Keratinocyte (primary cell): ENCODE measurements around the gene ENG. TPM values are rescaled to one million over a fixed set of nuclear protein-coding genes. Genes with fewer than 3 reads are reported as not detected.
"Not testable (repeated sequence)": the region's sequence is repeated elsewhere in the genome, so short reads cannot be mapped to it uniquely, and the experiment has no call there.

Experiments
- DNase-seq: peaks from one replicate; pipeline ENCODE4 v3.0.0-alpha.2; 2011; ENCODE audit warnings: low read depth, missing footprints, low spot score
- FAIRE-seq: peaks from 2 replicates; lab custom pipeline; 2011; peaks lifted over from hg19 to GRCh38; lab: Jason Lieb, UNC
- H2AFZ ChIP-seq: 2 replicates; pipeline ENCODE4 v1.6.0; 2012; ENCODE audit warnings: low read length, control low read depth, inconsistent platforms; ENCODE audit not compliant: control insufficient read depth
- H3K27ac ChIP-seq: 2 replicates; pipeline ENCODE4 v1.5.1; 2011; ENCODE audit warnings: low read length; ENCODE audit not compliant: control insufficient read depth, insufficient read depth
- H3K27me3 ChIP-seq: 3 replicates; pipeline ENCODE4 v1.6.0; 2011; ENCODE audit warnings: low read length; ENCODE audit not compliant: control insufficient read depth, insufficient read depth; ENCODE audit errors: extremely low read depth
- H3K36me3 ChIP-seq, 2 experiments: 2 replicates in 1 of 2; 3 replicates in 1 of 2; pipeline ENCODE4 v1.5.1; 2011; ENCODE audit warnings: low read length in 2 of 2, mild to moderate bottlenecking in 1 of 2; ENCODE audit not compliant: control insufficient read depth in 2 of 2, insufficient read depth in 2 of 2; ENCODE audit errors: extremely low read depth in 1 of 2
- H3K4me1 ChIP-seq: 3 replicates; pipeline ENCODE4 v1.5.1; 2011; ENCODE audit warnings: low read length; ENCODE audit not compliant: control insufficient read depth, insufficient read depth; ENCODE audit errors: extremely low read depth
- H3K4me2 ChIP-seq: 3 replicates; pipeline ENCODE4 v1.6.0; 2011; ENCODE audit warnings: low read depth, low read length; ENCODE audit not compliant: control insufficient read depth, insufficient read depth; ENCODE audit errors: extremely low read depth
- H3K4me3 ChIP-seq, 3 experiments: fragments of 200-600 bp in 1 of 3; sonication (generic) in 1 of 3; 2 replicates in 2 of 3; 3 replicates in 1 of 3; pipeline ENCODE4 v1.5.1; 2011 to 2016; ENCODE audit warnings: low read length in 3 of 3, mild to moderate bottlenecking in 3 of 3, control low read depth in 2 of 3, inconsistent platforms in 1 of 3, low read depth in 1 of 3, mixed read lengths in 1 of 3, mixed run types in 1 of 3, moderate library complexity in 1 of 3; ENCODE audit not compliant: control insufficient read depth in 2 of 3, insufficient read depth in 2 of 3; ENCODE audit errors: extremely low read depth in 1 of 3
- H3K79me2 ChIP-seq: 2 replicates; pipeline ENCODE4 v1.6.0; 2012; ENCODE audit warnings: low read length; ENCODE audit not compliant: control insufficient read depth, insufficient read depth
- H3K9ac ChIP-seq: 3 replicates; pipeline ENCODE4 v1.6.0; 2011; ENCODE audit warnings: low read length; ENCODE audit not compliant: control insufficient read depth, insufficient read depth; ENCODE audit errors: extremely low read depth
- H3K9me1 ChIP-seq: 3 replicates; pipeline ENCODE4 v1.6.0; 2011; ENCODE audit warnings: low read length; ENCODE audit not compliant: control insufficient read depth, insufficient read depth; ENCODE audit errors: extremely low read depth
- H3K9me3 ChIP-seq: 2 replicates; pipeline ENCODE4 v1.5.1; 2012; ENCODE audit warnings: low read depth, low read length; ENCODE audit not compliant: control insufficient read depth
- H4K20me1 ChIP-seq: 3 replicates; pipeline ENCODE4 v1.6.0; 2011; ENCODE audit warnings: low read length; ENCODE audit not compliant: control insufficient read depth, insufficient read depth; ENCODE audit errors: extremely low read depth
- EZH2 ChIP-seq: IDR thresholded peaks from one replicate; pipeline ENCODE4 v1.6.1; 2012; ENCODE audit warnings: inconsistent platforms, mild to moderate bottlenecking, low read length, moderate library complexity
- dilution Hi-C: fragments of 300-500 bp; cut with MboI; formaldehyde crosslinking; loops from one replicate; pipeline ENCODE4 v1.7.0; 2020; ENCODE audit warnings: low sequenced_read_pairs; ENCODE audit not compliant: extremely low pct_ligation_motif_present
- polyA plus RNA-seq, 5 experiments: library from polyadenylated mRNA; depleted of rRNA in 3 of 5; stranded (reverse) in 3 of 5; stranded (forward) in 1 of 5; unstranded in 1 of 5; fragments of >200 nt; gene quantifications; 1 replicate in 1 of 5; 2 replicates in 3 of 5; 3 replicates in 1 of 5; pipeline versions ENCODE4 v1.2.1 to v1.2.3, GENCODE V29; 2011 to 2012; ENCODE audit warnings: missing spikeins in 2 of 5, low read depth in 1 of 5, low replicate concordance in 1 of 5
- TF ChIP-seq, protein P1 (sequence below), 3 experiments: IDR thresholded peaks in 1 of 3; conservative IDR thresholded peaks in 1 of 3; optimal IDR thresholded peaks in 1 of 3; 2 replicates in 2 of 3; 3 replicates in 1 of 3; pipeline versions ENCODE3 to v1.5.1; 2011; ENCODE audit warnings: low read length in 3 of 3, mild to moderate bottlenecking in 3 of 3, moderate library complexity in 2 of 3, control low read depth in 1 of 3, inconsistent platforms in 1 of 3; ENCODE audit not compliant: insufficient read depth in 2 of 3; ENCODE audit errors: extremely low read depth in 1 of 3

ENG gene
- polyA plus RNA-seq, 1 donor (not counting 4 experiments of a cell fraction or from before 2014, with no cell fraction given): 0.22 TPM

DNA sequence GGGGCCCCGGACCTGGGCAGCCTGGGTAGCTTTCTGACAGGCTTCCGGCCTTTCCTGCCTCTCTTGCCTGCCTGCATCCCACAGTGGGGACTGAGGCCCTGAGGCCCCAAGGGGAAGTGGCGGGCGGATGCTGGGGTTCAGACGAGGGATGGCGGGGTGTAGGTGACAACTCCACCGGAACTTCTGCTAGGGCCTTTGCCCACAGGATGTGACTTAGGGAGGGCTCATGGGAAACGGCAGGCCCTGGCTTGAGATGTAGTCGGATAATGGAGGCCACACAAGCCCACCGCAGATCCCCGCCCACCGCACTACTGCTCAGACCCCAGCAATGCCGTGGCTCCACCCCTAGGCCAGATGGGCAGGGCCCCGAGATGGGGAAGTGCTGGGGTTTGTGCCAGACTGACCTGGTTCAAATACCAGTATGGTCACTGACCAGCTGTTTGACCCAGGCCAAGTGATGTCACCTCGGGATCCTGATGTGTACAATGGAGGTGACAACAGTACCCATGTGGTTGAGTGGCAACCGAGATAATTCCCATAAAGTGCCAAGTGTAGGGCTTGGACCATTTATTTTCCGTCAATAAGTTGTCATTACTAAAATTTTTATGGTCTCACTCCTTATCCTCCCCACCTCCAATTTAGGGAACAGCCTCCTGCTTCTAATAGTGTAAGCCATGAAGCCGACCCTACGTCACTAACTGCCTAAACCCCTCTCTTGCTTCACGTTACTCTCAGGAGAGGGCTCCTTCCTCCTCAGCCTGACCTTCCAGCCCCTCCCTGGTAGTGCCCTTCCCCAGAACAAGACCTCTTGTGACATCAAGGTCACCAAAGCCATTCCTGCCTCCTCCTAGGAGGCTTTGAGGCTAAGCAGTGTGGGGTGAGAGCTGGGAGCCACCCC, 71.1 kb downstream of the ENG start:
- FAIRE-seq (no peak), DNase-seq (no peak)
- peaks cover 15% of the 10 kb centered on the region for H4K20me1 ChIP-seq
- peaks cover 24% of the 10 kb centered on the region for H3K79me2 ChIP-seq
- dilution Hi-C loops: no loop called here
- no peak overlapping the region for H3K9ac ChIP-seq
- peaks cover 15% of the 10 kb centered on the region for H3K4me1 ChIP-seq
- no peak overlapping the region for H2AFZ ChIP-seq
- TF ChIP-seq, protein P1, sequence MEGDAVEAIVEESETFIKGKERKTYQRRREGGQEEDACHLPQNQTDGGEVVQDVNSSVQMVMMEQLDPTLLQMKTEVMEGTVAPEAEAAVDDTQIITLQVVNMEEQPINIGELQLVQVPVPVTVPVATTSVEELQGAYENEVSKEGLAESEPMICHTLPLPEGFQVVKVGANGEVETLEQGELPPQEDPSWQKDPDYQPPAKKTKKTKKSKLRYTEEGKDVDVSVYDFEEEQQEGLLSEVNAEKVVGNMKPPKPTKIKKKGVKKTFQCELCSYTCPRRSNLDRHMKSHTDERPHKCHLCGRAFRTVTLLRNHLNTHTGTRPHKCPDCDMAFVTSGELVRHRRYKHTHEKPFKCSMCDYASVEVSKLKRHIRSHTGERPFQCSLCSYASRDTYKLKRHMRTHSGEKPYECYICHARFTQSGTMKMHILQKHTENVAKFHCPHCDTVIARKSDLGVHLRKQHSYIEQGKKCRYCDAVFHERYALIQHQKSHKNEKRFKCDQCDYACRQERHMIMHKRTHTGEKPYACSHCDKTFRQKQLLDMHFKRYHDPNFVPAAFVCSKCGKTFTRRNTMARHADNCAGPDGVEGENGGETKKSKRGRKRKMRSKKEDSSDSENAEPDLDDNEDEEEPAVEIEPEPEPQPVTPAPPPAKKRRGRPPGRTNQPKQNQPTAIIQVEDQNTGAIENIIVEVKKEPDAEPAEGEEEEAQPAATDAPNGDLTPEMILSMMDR (optimal IDR thresholded peaks at IDR 0.05 in 1 of 3, IDR thresholded peaks at IDR 0.05 in 1 of 3, conservative IDR thresholded peaks at IDR 0.05 in 1 of 3; ENCODE audit: extremely low read depth in 1 of 3, insufficient read depth in 2 of 3, low read length in 3 of 3): no peak
- no peak for TF ChIP-seq EZH2
- H3K27me3 ChIP-seq: no peaks in the 10 kb centered on the region
- no peaks in the 10 kb centered on the region for H3K9me3 ChIP-seq
- no peak overlapping the region for H3K4me3 ChIP-seq
- H3K9me1 ChIP-seq: no peaks in the 10 kb centered on the region
- no peak overlapping the region for H3K27ac ChIP-seq
- H3K4me2 ChIP-seq: no peak overlapping the region
- H3K36me3 ChIP-seq: peaks cover 7 to 14% of the 10 kb centered on the region in 2 experiments

DNA sequence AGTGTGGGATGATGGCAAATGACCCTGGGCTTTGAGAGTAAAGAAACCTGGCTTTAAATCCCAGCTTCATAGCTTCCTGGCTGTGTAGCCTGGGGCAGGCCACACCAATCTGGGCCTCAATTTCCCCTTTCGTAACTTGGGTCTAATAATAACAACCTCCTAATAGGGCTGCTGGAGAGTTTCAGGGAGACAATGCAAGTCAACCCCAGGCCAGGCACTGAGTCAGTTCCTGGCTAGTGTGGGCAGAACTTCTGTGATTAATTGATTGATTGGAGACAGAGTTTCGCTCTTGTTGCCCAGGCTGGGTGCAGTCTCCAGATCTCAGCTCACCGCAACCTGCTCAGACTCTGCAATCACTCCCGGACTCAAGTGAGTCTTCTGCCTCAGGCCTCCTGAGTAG, 72.7 kb downstream of the ENG start:
- peaks cover 3% of the 10 kb centered on the region for H3K4me1 ChIP-seq
- TF ChIP-seq, protein P1 (optimal IDR thresholded peaks at IDR 0.05 in 1 of 3, IDR thresholded peaks at IDR 0.05 in 1 of 3, conservative IDR thresholded peaks at IDR 0.05 in 1 of 3; ENCODE audit: extremely low read depth in 1 of 3, insufficient read depth in 2 of 3, low read length in 3 of 3): no peak
- TF ChIP-seq EZH2: no peak
- peaks cover 8% of the 10 kb centered on the region for H3K79me2 ChIP-seq
- no peak overlapping the region for H2AFZ ChIP-seq
- no peak overlapping the region for H3K27ac ChIP-seq
- dilution Hi-C loops: no loop called here
- H3K36me3 ChIP-seq: no peaks in the 10 kb centered on the region
- no peak overlapping the region for H3K4me2 ChIP-seq
- H3K9me3 ChIP-seq: no peaks in the 10 kb centered on the region
- no peaks in the 10 kb centered on the region for H3K27me3 ChIP-seq
- FAIRE-seq (no peak), DNase-seq (no peak)
- no peak overlapping the region for H3K4me3 ChIP-seq
- H4K20me1 ChIP-seq: peaks cover 3% of the 10 kb centered on the region
- H3K9me1 ChIP-seq: no peaks in the 10 kb centered on the region
- H3K9ac ChIP-seq: no peak overlapping the region

DNA sequence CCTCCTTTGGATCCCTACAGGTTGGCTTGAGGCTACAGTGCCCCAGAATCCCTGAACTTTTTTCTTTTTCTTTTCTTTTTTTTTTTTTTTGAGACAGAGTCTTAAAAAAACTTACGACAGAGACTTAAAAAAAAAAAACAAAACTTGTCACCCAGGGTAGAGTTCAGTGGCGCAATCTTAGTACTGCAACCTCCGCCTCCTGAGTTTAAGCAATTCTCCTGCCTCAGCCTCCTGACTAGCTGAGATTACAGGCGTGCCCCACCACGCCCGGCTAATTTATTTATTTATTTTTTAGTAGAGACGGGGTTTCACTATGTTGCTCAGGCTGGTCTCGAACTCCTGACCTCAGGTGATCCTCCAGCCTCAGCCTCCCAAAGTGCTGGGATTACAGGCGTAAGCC, 73.5 kb downstream of the ENG start:
- H3K27ac ChIP-seq, H4K20me1 ChIP-seq, H3K79me2 ChIP-seq, H3K9ac ChIP-seq, H3K36me3 ChIP-seq, H3K4me2 ChIP-seq, H2AFZ ChIP-seq, H3K4me1 ChIP-seq, H3K4me3 ChIP-seq, H3K9me1 ChIP-seq, H3K27me3 ChIP-seq, FAIRE-seq, H3K9me3 ChIP-seq, dilution Hi-C loops, DNase-seq: not testable (repeated sequence)
